HG02884 (cell line): ENCODE results near the gene MRAP2.
"Not testable (repeated sequence)": the region's sequence is repeated elsewhere in the genome, so short reads cannot be mapped to it uniquely, and the experiment has no call there.

Source experiments
- ATAC-seq: cut with Tn5 transposase; IDR thresholded peaks from one replicate; pipeline ENCODE4 v1.9.1; 2021; ENCODE audit warnings: mild to moderate bottlenecking, moderate library complexity; ENCODE audit not compliant: unreplicated experiment

Gene MRAP2

GRCh38 chr6:84123186-84123585 is 89.6 kb downstream of the MRAP2 start:
- ATAC-seq, result peak; percentile 74

- not testable (repeated sequence) for ATAC-seq
Observed at GRCh38 chr6:84129588-84129987, 96.0 kb downstream of the MRAP2 start.

- not testable (repeated sequence) for ATAC-seq
Observed at GRCh38 chr6:84133385-84133784, 99.8 kb downstream of the MRAP2 start.

GRCh38 chr6:84135291-84135690 is 101.7 kb downstream of the MRAP2 start:
- no peak for ATAC-seq

GRCh38 chr6:84136364-84137050 is 102.9 kb downstream of the MRAP2 start:
- no peak for ATAC-seq

GRCh38 chr6:84137051-84137375 is 103.4 kb downstream of the MRAP2 start:
- ATAC-seq, result no peak

GRCh38 chr6:84137989-84138575 is 104.5 kb downstream of the MRAP2 start:
- ATAC-seq, result no peak

GRCh38 chr6:84139311-84139710 is 105.7 kb downstream of the MRAP2 start:
- ATAC-seq, result no peak
